Stimulated activated CD4-positive, alpha-beta T cell treated with anti-CD3 and anti-CD28 coated beads, Interleukin-4, amount 100 ng/mL, for 1 hour (primary cell): ENCODE data around the gene TMEM255B.
"Not testable (repeated sequence)": the region's sequence is repeated elsewhere in the genome, so short reads cannot be mapped to it uniquely, and the experiment has no call there.

Source experiments
- DNase-seq: peaks from one replicate; pipeline ENCODE4 v3.0.0-alpha.2; 2020

The TMEM255B gene

GRCh38 chr13:113791226-113791625 lies 32.2 kb downstream of the TMEM255B start:
- DNase-seq: no peak

- DNase-seq: no peak
Measured at GRCh38 chr13:113791761-113792160, 32.7 kb downstream of the TMEM255B start.

GRCh38 chr13:113792236-113792770 lies 33.3 kb downstream of the TMEM255B start:
- DNase-seq: no peak

- no peak for DNase-seq
Measured at GRCh38 chr13:113792886-113793717, 34.1 kb downstream of the TMEM255B start.

GRCh38 chr13:113793718-113794085 lies 34.7 kb downstream of the TMEM255B start:
- no peak for DNase-seq

- no peak for DNase-seq
Measured at GRCh38 chr13:113794086-113794485, 35.1 kb downstream of the TMEM255B start.

- DNase-seq: no peak
Measured at GRCh38 chr13:113794764-113795173, 35.7 kb downstream of the TMEM255B start.

- DNase-seq: not testable (repeated sequence)
Measured at GRCh38 chr13:113795362-113795761, 36.3 kb downstream of the TMEM255B start.

- no peak for DNase-seq
Measured at GRCh38 chr13:113796211-113796963, 37.4 kb downstream of the TMEM255B start.

- no peak for DNase-seq
Measured at GRCh38 chr13:113796964-113797676, 38.1 kb downstream of the TMEM255B start.

- no peak for DNase-seq
Measured at GRCh38 chr13:113798200-113798811, 39.3 kb downstream of the TMEM255B start.

GRCh38 chr13:113800576-113800926 lies 41.5 kb downstream of the TMEM255B start:
- DNase-seq: no peak

- no peak for DNase-seq
Measured at GRCh38 chr13:113801289-113801961, 42.4 kb downstream of the TMEM255B start.

- DNase-seq: no peak
Measured at GRCh38 chr13:113802090-113802531, 43.1 kb downstream of the TMEM255B start.

GRCh38 chr13:113802761-113803160 lies 43.7 kb downstream of the TMEM255B start:
- DNase-seq: no peak

- DNase-seq: no peak
Measured at GRCh38 chr13:113803409-113804016, 44.5 kb downstream of the TMEM255B start.

- DNase-seq: no peak
Measured at GRCh38 chr13:113804017-113804702, 45.1 kb downstream of the TMEM255B start.

- DNase-seq: no peak
Measured at GRCh38 chr13:113804703-113805430, 45.8 kb downstream of the TMEM255B start.

GRCh38 chr13:113805431-113806103 lies 46.5 kb downstream of the TMEM255B start:
- no peak for DNase-seq

GRCh38 chr13:113806104-113806471 lies 47.1 kb downstream of the TMEM255B start:
- DNase-seq: no peak
